Hypothalamus (tissue), 51 donors: Measurements from ENCODE around the gene PIGH.
"Not testable (repeated sequence)": the region's sequence is repeated elsewhere in the genome, so short reads cannot be mapped to it uniquely, and the experiment has no call there.

Experiments
- DNase-seq, 51 donors: peaks; one replicate each; lab custom pipeline; 2025; lab: John Stamatoyannopoulos, UW

PIGH gene, protein sequence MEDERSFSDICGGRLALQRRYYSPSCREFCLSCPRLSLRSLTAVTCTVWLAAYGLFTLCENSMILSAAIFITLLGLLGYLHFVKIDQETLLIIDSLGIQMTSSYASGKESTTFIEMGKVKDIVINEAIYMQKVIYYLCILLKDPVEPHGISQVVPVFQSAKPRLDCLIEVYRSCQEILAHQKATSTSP

DNA sequence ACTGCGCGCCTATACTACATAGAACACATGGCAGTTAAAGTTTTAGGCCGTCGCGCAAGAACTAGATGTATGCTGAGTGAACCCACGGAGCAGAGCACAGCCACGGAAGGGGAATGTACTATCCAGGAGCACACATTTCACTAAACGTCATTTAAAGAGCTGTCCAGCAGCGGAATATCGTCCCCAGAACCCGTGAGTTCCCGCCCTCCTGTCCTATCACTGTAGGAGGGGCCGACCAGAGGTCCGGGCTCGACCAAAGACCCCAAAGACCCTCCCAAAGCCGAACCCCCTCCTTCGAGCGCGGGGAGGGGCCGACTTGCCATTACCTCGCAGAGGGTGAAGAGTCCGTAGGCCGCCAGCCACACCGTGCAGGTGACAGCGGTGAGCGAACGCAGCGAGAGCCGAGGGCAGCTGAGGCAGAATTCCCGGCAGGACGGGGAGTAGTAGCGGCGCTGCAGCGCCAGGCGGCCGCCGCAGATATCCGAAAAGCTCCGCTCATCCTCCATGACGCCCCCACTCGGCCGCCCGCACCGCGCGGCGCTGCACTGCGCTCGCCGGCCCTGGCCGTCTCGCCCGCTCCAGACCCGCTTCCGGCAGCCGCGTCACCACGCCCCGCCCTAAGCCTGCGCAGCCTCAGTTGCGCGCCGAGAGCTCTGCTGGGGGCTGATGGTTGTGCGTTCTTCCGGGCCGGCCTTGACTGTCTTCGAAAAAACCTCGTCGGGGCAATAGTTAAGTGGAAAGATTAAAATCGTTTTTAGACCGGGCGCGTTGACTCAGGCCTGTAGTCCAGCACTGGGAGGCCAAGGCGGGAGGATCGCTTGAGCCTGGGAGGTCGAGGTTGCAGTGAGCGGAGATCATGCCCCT, at the start of gene PIGH:
Gene PIGH (minus strand): TSS at position 571 of the 864 bp plus-strand sequence. CDS start 65 bp downstream, at position 506.
- peak in 50 of 51 donors; percentile 52 to 94 (median 84) for DNase-seq

DNA sequence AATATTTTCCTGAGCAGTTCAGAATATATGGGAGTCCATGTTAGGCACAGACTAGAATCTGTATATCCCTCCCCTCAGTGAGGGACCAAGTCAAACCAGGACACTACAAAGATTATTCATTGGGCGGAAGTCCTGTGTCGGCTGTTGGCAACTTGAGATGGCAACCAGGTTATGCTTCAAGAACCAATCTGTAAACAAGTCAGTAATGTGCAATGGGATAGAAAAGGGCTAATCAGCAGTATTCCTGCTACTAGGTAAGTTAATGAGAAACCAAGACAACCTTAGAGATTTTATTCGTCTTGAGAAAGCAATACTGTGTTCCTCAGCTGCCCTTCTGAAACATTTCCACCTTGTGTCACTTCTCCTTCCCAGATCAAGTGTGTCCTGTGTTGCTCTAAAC, 46.1 kb upstream of the PIGH start:
- no peak for DNase-seq

DNA sequence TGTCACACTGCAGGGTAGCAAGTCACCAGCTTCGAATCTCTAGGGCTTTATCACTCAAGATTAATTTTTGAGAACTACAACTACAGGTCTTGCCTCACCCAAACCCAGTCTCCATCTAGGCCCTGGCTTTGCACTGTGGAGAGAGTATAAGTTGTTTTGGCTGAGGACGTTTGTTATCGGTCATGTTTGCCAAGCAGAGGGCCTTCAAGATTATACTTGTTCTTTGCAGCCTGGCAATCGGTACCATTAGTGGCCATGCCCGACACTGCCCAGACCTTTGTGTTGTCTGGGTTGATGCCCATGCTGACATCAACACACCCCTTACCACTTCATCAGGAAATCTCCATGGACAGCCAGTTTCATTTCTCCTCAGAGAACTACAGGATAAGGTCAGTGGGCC, 45.3 kb upstream of the PIGH start:
- DNase-seq: no peak

DNA sequence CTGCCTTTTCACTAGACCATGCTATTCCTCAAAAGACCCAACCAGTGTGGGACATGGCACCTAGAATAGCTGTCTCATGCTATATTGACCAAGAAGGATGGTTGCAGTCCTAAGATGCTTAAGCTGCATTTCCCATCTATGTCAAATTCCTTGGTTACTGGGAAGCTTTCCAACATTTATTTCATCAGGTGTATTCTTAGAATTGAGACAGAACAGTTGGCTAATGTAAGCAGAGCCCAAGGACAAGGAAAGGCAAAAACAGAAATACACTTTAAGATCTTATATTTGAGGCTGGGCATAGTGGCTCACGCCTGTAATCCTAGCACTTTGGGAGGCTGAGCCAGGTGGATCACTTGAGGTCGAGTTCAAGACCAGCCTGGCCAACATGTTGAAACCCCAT, 44.4 kb upstream of the PIGH start:
- no peak for DNase-seq

DNA sequence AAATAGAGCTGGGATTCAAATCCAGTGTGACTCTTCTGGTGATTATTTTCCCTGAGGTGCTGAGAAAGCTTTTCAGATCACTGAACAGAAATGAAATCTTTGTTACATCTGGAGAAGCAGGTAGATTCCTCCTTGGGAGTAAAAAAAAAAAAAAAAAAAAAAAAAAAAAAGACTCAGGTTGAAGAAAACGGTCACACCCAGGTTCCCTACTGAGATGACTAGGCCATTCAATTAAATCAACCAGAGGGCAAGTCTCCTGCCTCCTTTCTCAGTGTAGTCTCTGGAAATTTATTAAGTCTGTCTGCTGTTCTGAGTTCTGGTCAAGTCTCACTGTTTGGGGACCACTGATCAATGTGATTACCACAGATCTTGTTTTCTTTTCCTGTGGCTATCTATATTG, 43.6 kb upstream of the PIGH start:
- no peak for DNase-seq

DNA sequence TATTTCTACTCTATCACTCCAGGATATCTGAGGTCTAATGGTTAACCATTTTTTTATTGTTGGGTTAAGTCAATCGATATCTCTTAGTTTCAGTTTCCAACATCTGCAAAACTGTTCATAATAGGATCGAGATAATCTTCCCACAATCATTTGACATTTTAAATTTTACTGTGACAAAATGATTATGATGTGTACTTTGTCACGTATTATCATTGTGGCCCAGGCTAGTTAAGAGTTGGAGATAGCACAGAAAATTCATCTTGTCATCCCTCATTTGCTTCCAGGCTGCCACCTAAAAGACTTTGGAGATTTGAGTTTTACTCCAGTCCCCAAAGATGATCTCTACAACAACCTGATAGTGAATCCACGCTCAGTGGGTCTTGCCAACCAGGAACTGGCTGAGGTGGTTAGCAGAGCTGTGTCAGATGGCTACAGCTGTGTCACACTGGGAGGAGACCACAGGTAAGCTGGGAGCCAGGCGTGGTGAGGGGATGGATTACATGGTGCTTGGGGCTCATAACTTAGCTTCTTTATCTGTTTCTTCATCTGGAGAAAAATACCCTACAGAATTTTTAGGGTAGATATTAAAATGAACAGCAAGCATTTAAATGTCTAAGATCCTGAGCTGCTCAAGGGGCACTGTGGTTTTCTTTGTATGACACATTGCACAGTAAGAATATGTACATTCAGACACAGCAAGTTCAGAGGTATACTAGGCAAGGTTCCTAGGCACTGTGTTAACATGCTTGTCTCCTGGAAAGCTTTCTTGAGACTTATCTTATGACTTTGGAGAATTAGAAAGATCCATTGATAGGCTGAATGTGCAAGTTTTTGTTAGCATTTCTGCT, 42.1 kb upstream of the PIGH start:
- DNase-seq: no peak

DNA sequence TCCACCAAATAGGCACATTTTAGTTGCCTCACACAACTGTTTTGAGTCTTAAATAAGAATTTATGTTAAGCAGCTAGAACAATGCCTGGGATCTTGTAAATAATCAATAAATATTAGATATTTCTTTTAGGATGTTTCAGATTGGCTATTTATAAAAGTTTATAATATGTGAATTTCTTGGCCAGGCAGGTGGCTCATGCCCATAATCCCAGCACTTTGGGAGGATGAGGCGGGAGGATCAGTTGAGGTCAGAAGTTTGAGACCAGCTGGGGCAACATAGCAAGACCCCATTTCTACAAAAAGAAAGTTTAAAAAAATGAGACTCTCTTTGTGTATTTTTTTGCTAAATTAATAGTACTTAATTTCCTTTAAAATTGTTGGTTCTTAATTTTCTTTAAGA, 41.4 kb upstream of the PIGH start:
- DNase-seq: no peak

DNA sequence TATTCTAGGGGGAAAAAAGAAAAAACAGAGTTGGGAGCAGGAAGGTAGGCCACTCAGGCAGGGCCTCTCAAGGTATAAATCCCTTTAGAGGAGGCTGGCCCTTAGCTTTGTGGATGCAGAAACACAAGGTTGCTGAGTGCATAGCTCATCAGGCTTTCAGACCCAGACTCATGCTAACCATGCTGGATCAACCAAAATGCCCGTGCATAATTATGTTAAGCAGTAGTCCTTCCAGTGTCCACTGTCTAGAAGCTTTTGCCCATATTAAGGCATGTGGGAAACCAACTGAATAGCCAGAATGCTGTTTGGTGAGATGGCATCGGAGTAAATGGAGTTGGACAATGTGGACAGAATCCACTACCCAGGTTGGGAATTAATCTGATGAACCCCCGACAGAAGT, 38.6 kb upstream of the PIGH start:
- no peak for DNase-seq

DNA sequence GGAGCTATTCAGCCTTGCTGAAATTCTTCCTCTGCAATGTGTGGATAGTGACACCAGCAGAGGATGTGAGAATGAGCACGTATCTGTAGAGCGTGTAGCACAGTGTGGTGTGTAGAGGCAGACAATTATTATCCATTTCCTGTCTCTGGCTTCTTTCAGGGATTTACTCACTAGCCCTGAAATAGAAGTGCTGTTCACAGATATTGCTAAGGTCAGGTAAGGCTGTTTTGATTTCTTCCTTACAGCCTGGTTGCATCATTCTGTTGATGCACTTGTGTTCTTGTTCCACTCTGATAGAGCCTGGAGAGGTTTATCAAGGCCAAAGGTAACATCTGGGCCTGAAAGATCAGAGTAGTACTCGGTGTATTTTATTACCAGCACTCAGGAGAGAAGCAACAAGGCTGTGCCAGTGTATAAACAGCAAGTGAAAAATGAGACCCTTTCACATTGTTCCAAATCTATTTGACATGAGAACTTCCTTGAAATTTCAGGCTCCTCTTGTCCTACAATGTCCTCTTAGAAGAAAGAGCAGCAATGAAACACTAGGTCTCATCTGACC, 36.4 kb upstream of the PIGH start:
- no peak for DNase-seq

DNA sequence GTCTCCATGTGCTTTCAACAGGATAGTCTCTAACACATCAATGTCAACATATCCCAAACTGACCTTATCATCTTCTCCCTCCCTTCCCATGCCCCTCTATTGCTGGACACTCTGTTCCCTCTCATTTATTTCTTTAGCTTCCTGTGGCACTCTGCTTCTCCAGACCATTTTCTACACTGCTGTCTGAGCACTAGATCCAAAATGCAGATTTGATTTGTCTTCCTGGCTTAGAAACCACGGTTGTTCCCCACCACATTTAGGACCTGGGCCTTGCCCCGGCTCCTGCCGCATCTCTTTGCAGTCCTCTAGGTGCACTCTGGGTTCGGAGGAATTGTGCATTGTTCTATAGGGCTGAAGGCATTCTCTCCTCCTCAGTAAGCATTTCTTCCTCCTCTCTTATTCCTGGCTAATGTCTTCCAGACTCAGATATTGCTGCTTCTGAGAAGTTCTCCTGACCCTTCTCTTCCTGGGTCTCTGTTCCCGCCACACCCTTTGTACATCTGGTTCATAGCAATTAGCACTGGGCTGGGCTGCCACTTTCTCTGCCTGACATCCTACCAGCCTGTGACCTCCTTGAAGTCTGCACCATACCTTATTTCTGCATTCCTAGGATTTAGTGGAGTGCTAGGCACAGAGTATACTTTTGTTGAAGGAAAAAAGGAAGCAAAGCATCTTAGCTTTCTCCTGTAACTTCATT, 33.5 kb upstream of the PIGH start:
- DNase-seq: no peak

DNA sequence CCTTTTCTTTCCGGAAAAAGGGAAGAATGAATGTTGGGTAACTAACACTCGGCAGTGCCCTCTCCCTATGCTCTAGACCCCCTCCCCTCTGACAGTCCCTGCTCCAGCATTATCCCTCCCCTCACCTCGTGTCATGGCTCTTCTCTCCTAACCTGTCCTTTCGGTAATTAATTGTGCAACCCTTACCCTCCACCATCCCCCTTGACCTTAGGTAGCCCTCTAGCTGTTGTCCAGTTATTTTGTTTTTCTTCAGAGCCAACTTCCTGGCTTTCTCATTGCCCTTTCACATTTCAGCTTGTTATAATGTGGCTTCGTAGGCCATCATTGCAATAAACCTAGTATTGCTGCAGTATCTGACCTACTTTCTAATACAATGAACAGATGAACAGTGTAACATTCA, 30.9 kb upstream of the PIGH start:
- no peak for DNase-seq

DNA sequence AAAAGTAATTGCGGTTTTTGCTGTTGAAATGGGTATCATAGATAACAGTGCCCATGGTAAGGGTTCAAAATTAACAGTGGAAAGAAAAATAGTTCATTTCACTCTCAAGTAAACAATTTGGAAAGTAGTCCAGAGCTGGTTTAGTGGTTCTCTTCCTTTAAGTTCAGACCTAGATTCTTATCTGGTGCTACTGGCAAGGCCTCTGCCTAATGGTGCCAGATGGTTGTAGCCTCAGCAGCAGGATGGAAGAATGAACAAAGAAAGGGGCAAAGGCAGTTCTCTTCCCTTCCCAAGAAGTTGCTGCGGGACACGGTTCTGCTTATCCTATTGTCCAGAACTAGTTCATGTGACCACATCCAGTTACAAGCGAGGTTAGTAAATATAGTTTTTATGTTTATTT, 30.1 kb upstream of the PIGH start:
- no peak for DNase-seq

DNA sequence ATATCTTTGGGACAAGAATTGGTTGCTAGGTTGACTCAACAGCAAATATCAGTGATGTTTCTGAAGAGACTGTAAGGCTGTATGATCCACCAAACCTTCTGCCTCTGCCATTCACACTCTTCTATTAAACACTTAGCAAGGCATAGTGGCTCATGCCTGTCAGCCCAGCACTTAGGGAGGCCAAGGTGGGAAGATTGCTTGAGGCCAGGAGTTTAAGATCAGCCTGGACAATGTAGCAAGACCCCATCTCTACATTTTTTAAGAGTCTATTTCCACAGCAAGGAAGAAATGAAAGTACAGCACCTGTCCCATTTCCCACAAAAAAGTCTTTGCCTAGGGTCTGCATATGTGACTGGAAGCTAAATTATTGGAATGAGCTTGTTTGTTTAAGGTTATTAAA, 27.5 kb upstream of the PIGH start:
- DNase-seq: no peak

DNA sequence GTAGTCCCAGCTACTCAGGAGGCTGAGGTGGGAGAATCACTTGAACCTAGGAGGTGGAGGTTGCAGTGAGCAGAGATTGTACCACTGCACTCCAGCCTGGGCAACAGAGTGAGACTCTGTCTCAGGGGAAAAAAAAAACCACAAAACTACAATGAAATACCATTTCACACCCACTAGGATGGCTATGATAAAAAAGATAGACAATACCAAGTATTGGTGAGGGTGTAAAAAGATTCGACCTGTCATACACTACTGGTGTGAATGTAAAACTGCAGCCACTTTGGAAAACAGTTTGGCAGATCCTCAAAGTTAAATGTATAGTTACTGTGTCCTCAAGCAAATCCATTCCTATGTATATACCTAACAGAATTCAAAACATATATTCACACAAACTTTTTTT, 26.1 kb upstream of the PIGH start:
- not testable (repeated sequence) for DNase-seq

DNA sequence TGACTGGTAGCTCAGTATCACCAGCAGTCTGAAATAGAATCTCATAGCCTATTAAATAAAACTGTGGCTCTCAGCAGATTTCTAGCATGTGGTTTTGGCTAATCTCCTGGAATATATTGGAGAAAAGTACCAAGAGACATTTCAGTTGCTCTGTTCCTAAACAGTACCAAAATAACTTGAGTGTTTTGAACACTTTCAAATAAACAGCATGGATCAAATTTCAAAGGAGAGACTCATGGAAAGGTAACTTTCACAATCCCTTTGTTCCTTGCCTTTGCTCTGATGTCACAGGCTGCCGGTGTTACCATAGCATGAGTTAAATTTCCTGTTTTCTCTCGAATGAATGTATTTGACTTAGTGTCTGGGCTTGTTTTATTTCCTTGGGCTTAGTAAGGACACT, 23.0 kb upstream of the PIGH start:
- DNase-seq: no peak

DNA sequence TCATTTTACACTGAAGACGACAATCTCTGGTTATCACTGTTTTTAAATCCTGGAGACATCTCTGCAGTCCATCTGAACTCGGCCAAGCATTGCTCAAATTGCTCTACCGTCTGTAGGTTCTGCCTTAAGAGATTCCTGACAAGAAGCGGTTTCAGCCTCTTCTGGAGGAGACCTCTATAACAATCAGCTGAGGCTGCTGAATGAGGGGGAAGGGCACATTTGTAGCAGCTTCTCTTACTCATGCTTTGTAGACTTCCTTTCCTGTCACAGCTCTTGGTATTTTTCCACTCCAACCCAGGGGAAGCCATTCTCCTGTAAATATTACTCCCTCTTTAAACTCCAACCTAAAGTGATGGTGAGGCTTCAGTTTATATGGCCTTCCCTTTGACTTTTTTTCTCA, 22.6 kb upstream of the PIGH start:
- DNase-seq: peak in 16 of 51 donors; percentile 1 to 59 (median 12)

DNA sequence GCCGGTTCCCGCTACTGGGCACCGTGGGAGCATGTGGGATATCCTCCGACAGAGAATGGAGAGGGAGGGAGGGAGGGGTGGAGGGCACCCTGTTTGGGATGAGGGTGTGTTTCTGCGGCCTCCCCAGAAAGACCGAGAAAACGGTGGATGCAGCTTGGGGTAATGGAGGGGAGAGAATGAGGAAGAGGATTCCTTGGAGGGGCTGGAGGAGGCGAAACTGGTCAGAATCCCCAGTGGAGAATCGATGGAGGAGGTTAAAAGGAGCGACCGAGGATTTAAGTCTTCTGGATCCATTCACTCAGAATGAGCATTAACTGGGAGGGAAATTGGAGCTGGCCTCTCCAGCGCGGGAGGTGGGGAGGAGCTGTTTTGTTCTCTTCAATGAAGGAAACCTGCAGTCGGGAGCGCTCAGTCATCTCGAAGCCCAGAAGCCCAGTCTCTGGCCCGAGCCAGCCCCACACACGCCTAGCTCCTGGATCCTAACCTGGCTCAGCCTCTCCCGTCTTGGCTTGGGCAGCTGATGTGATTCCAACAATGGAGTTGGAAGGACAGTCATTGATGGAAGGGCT, 20.2 kb upstream of the PIGH start:
- DNase-seq: peak in 24 of 51 donors; percentile 5 to 52 (median 19)

DNA sequence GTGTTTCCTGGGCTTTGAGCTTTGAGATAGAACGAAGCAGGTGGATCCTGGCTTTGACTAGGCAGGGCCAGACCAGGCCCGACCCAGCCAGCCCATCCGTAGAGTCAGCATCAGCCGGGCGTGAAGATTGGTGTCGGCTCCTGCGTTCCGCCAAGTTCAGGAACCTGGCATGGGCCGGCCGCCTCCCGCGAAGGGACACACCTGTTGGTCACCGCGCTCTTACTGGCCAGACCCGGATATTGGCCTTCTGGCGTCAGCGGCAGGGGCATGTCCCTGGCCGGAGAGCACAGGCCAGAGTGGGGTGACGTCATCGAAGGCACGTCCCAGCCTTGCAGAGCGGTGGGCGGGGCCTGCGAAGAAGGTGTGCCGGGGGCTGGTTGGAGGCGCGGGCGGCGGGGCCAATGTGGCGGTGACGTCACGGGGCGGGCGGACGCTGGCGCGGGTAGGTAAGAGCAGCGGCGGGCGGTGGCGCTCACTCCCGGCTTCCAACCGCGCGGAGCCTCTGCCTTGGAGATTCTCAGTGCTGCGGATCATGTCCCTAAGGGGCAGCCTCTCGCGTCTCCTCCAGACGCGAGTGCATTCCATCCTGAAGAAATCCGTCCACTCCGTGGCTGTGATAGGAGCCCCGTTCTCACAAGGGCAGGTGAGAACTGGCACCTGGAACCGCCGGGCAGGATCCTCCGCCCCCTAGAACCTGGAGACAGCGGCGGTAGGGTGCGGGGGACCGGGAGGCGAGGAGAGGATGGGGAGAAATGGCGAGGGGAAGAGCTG, 19.6 kb upstream of the PIGH start, which contains the start of gene ARG2:
Gene ARG2 (plus strand): TSS at position 475 of the 771 bp plus-strand sequence. CDS start 58 bp downstream, at position 533.
- DNase-seq: peak; percentile 21 to 98 (median 89)

DNA sequence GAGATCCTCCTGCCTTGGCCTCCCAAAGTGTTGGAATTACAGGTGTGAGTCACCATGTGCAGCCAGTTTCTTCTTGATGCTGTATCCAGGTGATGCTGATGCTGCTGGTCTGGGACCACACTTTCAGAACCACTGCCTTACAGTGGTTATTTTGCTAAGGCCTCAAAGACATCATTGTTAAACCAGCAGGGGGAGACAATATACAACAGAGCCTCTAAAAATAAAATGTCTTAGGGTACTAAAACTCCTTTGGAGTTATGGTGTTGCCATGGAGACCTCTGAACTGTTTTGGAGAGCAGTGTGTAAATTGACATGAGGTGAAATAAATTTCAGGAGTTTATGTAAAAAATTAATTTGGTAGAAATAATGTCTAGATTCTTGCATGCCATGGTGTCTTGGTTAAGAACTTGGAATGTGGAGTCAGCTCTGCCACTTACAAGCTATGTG, 18.6 kb upstream of the PIGH start:
- DNase-seq: peak in 4 of 51 donors; percentile 3 to 54 (median 29)
